Endothelial cell (in vitro differentiated cells): ENCODE measurements around the gene SMIM43. TPM values are rescaled to one million over a fixed set of nuclear protein-coding genes. Genes with fewer than 3 reads are reported as not detected.

Source experiments
- DNase-seq: peaks from one replicate; pipeline ENCODE4 v3.0.0; 2021; ENCODE audit warnings: low spot score
- H3K27ac Mint-ChIP-seq: one replicate; pipeline ENCODE4 v1.8.0; 2021; ENCODE audit warnings: mixed read lengths, inconsistent platforms; ENCODE audit not compliant: unreplicated experiment
- H3K27me3 Mint-ChIP-seq: one replicate; pipeline ENCODE4 v1.8.0; 2021; ENCODE audit warnings: mild to moderate bottlenecking, moderate library complexity, mixed read lengths, inconsistent platforms; ENCODE audit not compliant: unreplicated experiment
- H3K36me3 Mint-ChIP-seq: one replicate; pipeline ENCODE4 v1.8.0; 2021; ENCODE audit warnings: mild to moderate bottlenecking, low read depth, mixed read lengths, inconsistent platforms; ENCODE audit not compliant: unreplicated experiment
- H3K4me1 Mint-ChIP-seq: one replicate; pipeline ENCODE4 v1.8.0; 2021; ENCODE audit warnings: mild to moderate bottlenecking, mixed read lengths, inconsistent platforms; ENCODE audit not compliant: unreplicated experiment
- H3K4me3 Mint-ChIP-seq: one replicate; pipeline ENCODE4 v1.8.0; 2021; ENCODE audit warnings: mild to moderate bottlenecking, mixed read lengths, inconsistent platforms; ENCODE audit not compliant: unreplicated experiment
- H3K9me3 Mint-ChIP-seq: one replicate; pipeline ENCODE4 v1.8.0; 2021; ENCODE audit warnings: mixed read lengths, inconsistent platforms; ENCODE audit not compliant: unreplicated experiment
- CTCF ChIP-seq: fragments of 200-600 bp; sonication (generic); IDR thresholded peaks from one replicate; pipeline ENCODE4 v1.5.0; 2021; ENCODE audit warnings: antibody characterized with exemption; ENCODE audit not compliant: unreplicated experiment
- total RNA-seq: library from RNA; stranded (reverse); fragmentation: NEBNext Ultra II Directional; extraction: Animal tissue kit (Norgen Biotek cat#: 25700); gene quantifications from one replicate; pipeline ENCODE4 v1.2.1, GENCODE V29; 2021; ENCODE audit not compliant: unreplicated experiment

The SMIM43 gene
- total RNA-seq, 1 donor from 2014 or later, result 19.8 TPM

- no peak for TF ChIP-seq CTCF
- DNase-seq, result no peak
- no peak overlapping the region for H3K4me3 Mint-ChIP-seq
- no peak overlapping the region for H3K27ac Mint-ChIP-seq
- H3K36me3 Mint-ChIP-seq, result no peaks in the 10 kb centered on the region
- no peaks in the 10 kb centered on the region for H3K9me3 Mint-ChIP-seq
- no peaks in the 10 kb centered on the region for H3K27me3 Mint-ChIP-seq
- H3K4me1 Mint-ChIP-seq, result peaks cover 11% of the 10 kb centered on the region
Observed at GRCh38 chr4:121784975-121785374, 20.0 kb upstream of the SMIM43 start.

GRCh38 chr4:121784401-121784800, 19.4 kb upstream of the SMIM43 start:
- Mint-ChIP-seq H3K4me3 (no peak overlapping the region), H3K9me3 (no peaks in the 10 kb centered on the region), H3K27me3 (no peaks in the 10 kb centered on the region), H3K36me3 (no peaks in the 10 kb centered on the region), H3K27ac (no peak overlapping the region), H3K4me1 (peaks cover 10% of the 10 kb centered on the region)
- no peak for TF ChIP-seq CTCF
- DNase-seq, result no peak

DNA sequence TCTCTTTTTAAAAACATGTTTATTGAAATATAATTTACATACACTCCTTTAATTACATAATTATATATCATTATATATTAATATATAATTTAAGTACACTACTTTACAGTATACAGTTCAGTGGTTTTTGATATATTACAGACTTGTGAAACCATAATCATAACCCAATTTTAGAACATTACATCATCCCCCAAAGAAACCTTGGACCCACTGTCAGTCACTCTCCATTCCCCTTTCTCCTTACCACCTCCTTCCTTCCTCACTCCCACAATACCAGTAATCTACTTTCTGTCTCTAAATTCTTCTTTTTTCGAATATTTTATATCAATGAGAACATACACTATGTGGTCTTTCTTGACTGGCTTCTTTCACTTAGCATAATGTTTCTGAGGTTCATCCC, 18.2 kb upstream of the SMIM43 start:
- peaks cover 7% of the 10 kb centered on the region for H3K4me1 Mint-ChIP-seq
- no peaks in the 10 kb centered on the region for H3K36me3 Mint-ChIP-seq
- no peak for DNase-seq
- no peak for TF ChIP-seq CTCF
- no peaks in the 10 kb centered on the region for H3K27me3 Mint-ChIP-seq
- H3K9me3 Mint-ChIP-seq, result no peaks in the 10 kb centered on the region
- no peak overlapping the region for H3K4me3 Mint-ChIP-seq
- no peak overlapping the region for H3K27ac Mint-ChIP-seq

DNA sequence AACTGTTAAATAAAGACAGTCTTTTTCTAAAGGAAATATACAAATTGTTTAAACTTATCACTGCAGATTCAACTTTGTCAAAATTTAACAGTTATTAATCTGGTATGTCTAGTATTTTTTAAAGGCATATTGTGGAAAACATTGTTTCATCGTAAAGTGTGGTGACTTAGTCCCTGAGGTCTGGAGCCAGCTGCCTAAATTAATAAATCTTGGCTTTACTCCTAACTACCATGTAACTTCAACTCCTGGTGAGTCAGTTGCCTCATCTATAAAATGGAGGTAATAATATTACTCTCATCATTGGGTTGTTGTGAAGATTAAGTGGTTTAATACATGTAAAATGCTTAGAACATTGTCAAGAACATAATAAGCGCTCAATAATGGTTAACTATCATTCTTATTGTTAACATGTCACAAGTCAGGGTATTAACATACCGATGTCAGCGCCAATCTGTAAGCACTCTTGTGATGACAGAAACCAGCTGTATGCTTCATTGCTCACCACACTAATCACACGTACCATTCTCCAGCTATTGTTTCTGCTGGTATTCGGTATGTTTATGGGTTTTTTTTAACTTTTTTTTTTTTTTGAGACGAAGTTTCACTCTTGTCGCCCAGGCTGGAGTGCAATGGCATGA, 14.1 kb upstream of the SMIM43 start:
- H3K4me3 Mint-ChIP-seq, result no peak overlapping the region
- peaks cover 4% of the 10 kb centered on the region for H3K27me3 Mint-ChIP-seq
- H3K27ac Mint-ChIP-seq, result no peak overlapping the region
- no peaks in the 10 kb centered on the region for H3K9me3 Mint-ChIP-seq
- TF ChIP-seq CTCF, result no peak
- DNase-seq, result no peak
- H3K36me3 Mint-ChIP-seq, result no peaks in the 10 kb centered on the region
- no peaks in the 10 kb centered on the region for H3K4me1 Mint-ChIP-seq

DNA sequence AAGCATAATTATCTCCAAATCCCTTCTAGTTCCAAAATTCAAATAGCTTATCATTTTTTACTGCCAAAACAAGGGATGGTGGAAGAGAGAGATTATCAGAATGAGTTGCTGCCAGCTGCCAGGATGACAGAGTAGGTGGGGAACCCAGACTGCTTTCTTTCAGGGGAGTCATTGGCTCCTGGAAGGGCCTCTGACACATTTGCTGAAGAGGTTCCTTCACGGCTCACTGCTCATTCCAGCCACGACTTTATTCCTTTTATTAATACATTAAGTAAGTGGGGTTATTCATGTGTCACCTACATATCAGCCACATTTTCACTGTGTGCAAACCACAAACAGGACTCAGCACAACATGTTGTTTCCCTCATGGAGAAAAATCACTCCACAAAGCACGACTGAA, 12.7 kb upstream of the SMIM43 start:
- Mint-ChIP-seq H3K4me1 (no peaks in the 10 kb centered on the region), H3K27ac (no peak overlapping the region), H3K36me3 (no peaks in the 10 kb centered on the region), H3K9me3 (no peaks in the 10 kb centered on the region), H3K27me3 (peaks cover 5% of the 10 kb centered on the region), H3K4me3 (no peak overlapping the region)
- TF ChIP-seq CTCF, result no peak
- DNase-seq, result no peak
